Neural cell (in vitro differentiated cells): Measurements from ENCODE around the gene AMH. TPM values are rescaled to one million over a fixed set of nuclear protein-coding genes. Genes with fewer than 3 reads are reported as not detected.

Experiments
- H2AFZ ChIP-seq: fragments of 200-600, 300-800 bp; sonication (generic), shearing (Covaris generic); 2 replicates; pipeline ENCODE4 v1.6.0; 2014; ENCODE audit warnings: low read depth, mild to moderate bottlenecking, antibody characterized with exemption, low read length, moderate library complexity
- H3F3A ChIP-seq: fragments of 200-600 bp; shearing (Covaris generic); 2 replicates; pipeline ENCODE4 v1.6.1; 2016; ENCODE audit warnings: mild to moderate bottlenecking, moderate library complexity, mixed read lengths, antibody characterized with exemption, low read length; ENCODE audit not compliant: insufficient read depth, poor library complexity, severe bottlenecking
- H3K27ac ChIP-seq: fragments of 200-600, 300-800 bp; sonication (generic), shearing (Covaris generic); 2 replicates; pipeline ENCODE4 v1.5.1; 2014; ENCODE audit warnings: mild to moderate bottlenecking, low read length, moderate library complexity
- H3K27me3 ChIP-seq: fragments of 300-800, 200-600 bp; sonication (generic), shearing (Covaris generic); 2 replicates; pipeline ENCODE4 v1.6.0; 2014; ENCODE audit warnings: mild to moderate bottlenecking, low read depth, low read length, moderate library complexity; ENCODE audit not compliant: insufficient read depth
- H3K36me3 ChIP-seq: fragments of 300-800, 200-600 bp; sonication (generic), shearing (Covaris generic); 2 replicates; pipeline ENCODE4 v1.5.1; 2014; ENCODE audit warnings: mild to moderate bottlenecking, antibody characterized with exemption, low read length, moderate library complexity; ENCODE audit not compliant: insufficient read depth
- H3K4me2 ChIP-seq: fragments of 300-800, 200-600 bp; sonication (generic), shearing (Covaris generic); 2 replicates; pipeline ENCODE4 v1.6.0; 2014; ENCODE audit warnings: mild to moderate bottlenecking, low read length
- H3K4me3 ChIP-seq: fragments of 300-800, 200-600 bp; sonication (generic), shearing (Covaris generic); 2 replicates; pipeline ENCODE4 v1.5.1; 2014; ENCODE audit warnings: mild to moderate bottlenecking, low read length, moderate library complexity
- H3K79me2 ChIP-seq: fragments of 200-600 bp; shearing (Covaris generic); replicated peaks from 2 replicates; pipeline ENCODE4 v1.6.0; 2014; ENCODE audit warnings: mild to moderate bottlenecking, low read length, moderate library complexity; ENCODE audit not compliant: insufficient read depth
- H3K9ac ChIP-seq: fragments of 300-800, 200-600 bp; sonication (generic), shearing (Covaris generic); 2 replicates; pipeline ENCODE4 v1.6.1; 2016; ENCODE audit warnings: mild to moderate bottlenecking, low read length, mixed read lengths
- H3K9me2 ChIP-seq: fragments of 200-600 bp; shearing (Covaris generic); 2 replicates; pipeline ENCODE4 v1.6.1; 2016; ENCODE audit warnings: mild to moderate bottlenecking, low read length, mixed read lengths; ENCODE audit not compliant: insufficient read depth
- H3K9me3 ChIP-seq: fragments of 200-600, 300-800 bp; sonication (generic), shearing (Covaris generic); 2 replicates; pipeline ENCODE4 v1.6.1; 2016; ENCODE audit warnings: mild to moderate bottlenecking, mixed run types, low read length, moderate library complexity, mixed read lengths
- H4K20me1 ChIP-seq: fragments of 200-600 bp; shearing (Covaris generic); 2 replicates; pipeline ENCODE4 v1.6.1; 2016; ENCODE audit warnings: mild to moderate bottlenecking, mixed run types; ENCODE audit not compliant: insufficient read depth
- EP300 ChIP-seq: fragments of 450-650 bp; conservative IDR thresholded peaks from 2 replicates; pipeline ENCODE4 v1.6.1; 2014; ENCODE audit warnings: antibody characterized with exemption, mild to moderate bottlenecking, moderate library complexity; ENCODE audit not compliant: poor library complexity, severe bottlenecking
- EZH2 ChIP-seq: fragments of 200-600, 300-800 bp; shearing (Covaris generic), sonication (generic); IDR thresholded peaks from 2 replicates; pipeline ENCODE4 v1.6.1; 2014; ENCODE audit warnings: antibody characterized with exemption, low read length, borderline replicate concordance, mild to moderate bottlenecking; ENCODE audit not compliant: insufficient read depth, poor library complexity, severe bottlenecking
- MXI1 ChIP-seq: fragments of 450-650 bp; conservative IDR thresholded peaks from 2 replicates; pipeline ENCODE4 v1.6.1; 2014; ENCODE audit warnings: antibody characterized with exemption, mild to moderate bottlenecking; ENCODE audit not compliant: poor library complexity, severe bottlenecking
- POLR2AphosphoS5 ChIP-seq: IDR thresholded peaks from 2 replicates; pipeline ENCODE4 v1.6.1; 2012
- RAD21 ChIP-seq: fragments of 450-650 bp; conservative IDR thresholded peaks from 2 replicates; pipeline ENCODE4 v1.6.1; 2014; ENCODE audit warnings: antibody characterized with exemption, mild to moderate bottlenecking, moderate library complexity
- SMC3 ChIP-seq: fragments of 450-650 bp; conservative IDR thresholded peaks from 2 replicates; pipeline ENCODE4 v1.6.1; 2014; ENCODE audit warnings: antibody characterized with exemption, mild to moderate bottlenecking, moderate library complexity; ENCODE audit not compliant: poor library complexity
- TAF1 ChIP-seq: IDR thresholded peaks from 2 replicates; pipeline ENCODE4 v1.6.1; 2012; ENCODE audit warnings: low read depth
- polyA plus RNA-seq: library from polyadenylated mRNA; depleted of rRNA; stranded (reverse); fragments of >200 nt; gene quantifications from 2 replicates; pipeline ENCODE4 v1.2.3, GENCODE V29; 2014
- TF ChIP-seq, protein P1 (sequence below): IDR thresholded peaks from 2 replicates; pipeline ENCODE4 v1.6.1; 2012; ENCODE audit warnings: borderline replicate concordance
- TF ChIP-seq, protein P2 (sequence below): fragments of 450-650 bp; IDR thresholded peaks from 2 replicates; pipeline ENCODE4 v1.5.1; 2014; ENCODE audit warnings: antibody characterized with exemption, mild to moderate bottlenecking, moderate library complexity; ENCODE audit not compliant: poor library complexity, severe bottlenecking

The AMH gene
- polyA plus RNA-seq, 1 donor from 2014 or later: 57.5 TPM

DNA sequence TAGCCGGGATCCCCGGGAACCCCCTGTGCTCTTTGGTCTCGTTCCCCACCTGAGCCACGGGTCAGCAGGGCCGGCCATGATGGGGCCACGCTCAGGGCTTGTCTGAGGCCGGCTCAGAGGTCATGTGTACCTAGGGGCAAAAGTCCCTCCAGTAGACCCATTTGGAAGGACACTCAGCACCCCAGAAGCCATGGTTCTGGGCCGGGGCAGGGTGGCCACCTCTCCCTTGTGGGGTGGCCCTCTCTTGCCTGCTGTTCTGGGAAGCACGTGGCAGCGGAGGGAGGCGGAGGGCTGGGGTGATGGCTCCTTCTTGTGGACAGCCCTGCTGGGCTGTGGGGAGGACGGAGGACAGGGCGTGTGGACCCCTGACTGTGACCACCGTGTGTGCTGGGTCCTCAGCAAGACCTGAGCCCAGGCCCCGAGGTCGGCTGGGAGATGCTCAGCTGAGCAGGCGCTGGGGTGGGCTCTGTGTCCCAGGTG lies 39.3 kb downstream of the AMH start:
- Histone ChIP-seq H4K20me1 (no peaks in the 10 kb centered on the region), H3K4me3 (no peak overlapping the region), H3K9me2 (no peaks in the 10 kb centered on the region), H3F3A (no peaks in the 10 kb centered on the region), H3K27ac (no peak overlapping the region), H2AFZ (no peak overlapping the region), H3K36me3 (no peaks in the 10 kb centered on the region), H3K4me2 (no peak overlapping the region), H3K79me2 (no peaks in the 10 kb centered on the region), H3K9me3 (no peaks in the 10 kb centered on the region), H3K27me3 (peaks cover 56% of the 10 kb centered on the region), H3K9ac (no peak overlapping the region)
- TF ChIP-seq POLR2AphosphoS5 (no peak), EZH2 (no peak), SMC3 (no peak), MXI1 (no peak), RAD21 (no peak), EP300 (no peak), TAF1 (no peak)
- TF ChIP-seq, protein P1, sequence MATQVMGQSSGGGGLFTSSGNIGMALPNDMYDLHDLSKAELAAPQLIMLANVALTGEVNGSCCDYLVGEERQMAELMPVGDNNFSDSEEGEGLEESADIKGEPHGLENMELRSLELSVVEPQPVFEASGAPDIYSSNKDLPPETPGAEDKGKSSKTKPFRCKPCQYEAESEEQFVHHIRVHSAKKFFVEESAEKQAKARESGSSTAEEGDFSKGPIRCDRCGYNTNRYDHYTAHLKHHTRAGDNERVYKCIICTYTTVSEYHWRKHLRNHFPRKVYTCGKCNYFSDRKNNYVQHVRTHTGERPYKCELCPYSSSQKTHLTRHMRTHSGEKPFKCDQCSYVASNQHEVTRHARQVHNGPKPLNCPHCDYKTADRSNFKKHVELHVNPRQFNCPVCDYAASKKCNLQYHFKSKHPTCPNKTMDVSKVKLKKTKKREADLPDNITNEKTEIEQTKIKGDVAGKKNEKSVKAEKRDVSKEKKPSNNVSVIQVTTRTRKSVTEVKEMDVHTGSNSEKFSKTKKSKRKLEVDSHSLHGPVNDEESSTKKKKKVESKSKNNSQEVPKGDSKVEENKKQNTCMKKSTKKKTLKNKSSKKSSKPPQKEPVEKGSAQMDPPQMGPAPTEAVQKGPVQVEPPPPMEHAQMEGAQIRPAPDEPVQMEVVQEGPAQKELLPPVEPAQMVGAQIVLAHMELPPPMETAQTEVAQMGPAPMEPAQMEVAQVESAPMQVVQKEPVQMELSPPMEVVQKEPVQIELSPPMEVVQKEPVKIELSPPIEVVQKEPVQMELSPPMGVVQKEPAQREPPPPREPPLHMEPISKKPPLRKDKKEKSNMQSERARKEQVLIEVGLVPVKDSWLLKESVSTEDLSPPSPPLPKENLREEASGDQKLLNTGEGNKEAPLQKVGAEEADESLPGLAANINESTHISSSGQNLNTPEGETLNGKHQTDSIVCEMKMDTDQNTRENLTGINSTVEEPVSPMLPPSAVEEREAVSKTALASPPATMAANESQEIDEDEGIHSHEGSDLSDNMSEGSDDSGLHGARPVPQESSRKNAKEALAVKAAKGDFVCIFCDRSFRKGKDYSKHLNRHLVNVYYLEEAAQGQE: no peak
- TF ChIP-seq, protein P2, sequence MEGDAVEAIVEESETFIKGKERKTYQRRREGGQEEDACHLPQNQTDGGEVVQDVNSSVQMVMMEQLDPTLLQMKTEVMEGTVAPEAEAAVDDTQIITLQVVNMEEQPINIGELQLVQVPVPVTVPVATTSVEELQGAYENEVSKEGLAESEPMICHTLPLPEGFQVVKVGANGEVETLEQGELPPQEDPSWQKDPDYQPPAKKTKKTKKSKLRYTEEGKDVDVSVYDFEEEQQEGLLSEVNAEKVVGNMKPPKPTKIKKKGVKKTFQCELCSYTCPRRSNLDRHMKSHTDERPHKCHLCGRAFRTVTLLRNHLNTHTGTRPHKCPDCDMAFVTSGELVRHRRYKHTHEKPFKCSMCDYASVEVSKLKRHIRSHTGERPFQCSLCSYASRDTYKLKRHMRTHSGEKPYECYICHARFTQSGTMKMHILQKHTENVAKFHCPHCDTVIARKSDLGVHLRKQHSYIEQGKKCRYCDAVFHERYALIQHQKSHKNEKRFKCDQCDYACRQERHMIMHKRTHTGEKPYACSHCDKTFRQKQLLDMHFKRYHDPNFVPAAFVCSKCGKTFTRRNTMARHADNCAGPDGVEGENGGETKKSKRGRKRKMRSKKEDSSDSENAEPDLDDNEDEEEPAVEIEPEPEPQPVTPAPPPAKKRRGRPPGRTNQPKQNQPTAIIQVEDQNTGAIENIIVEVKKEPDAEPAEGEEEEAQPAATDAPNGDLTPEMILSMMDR: no peak

DNA sequence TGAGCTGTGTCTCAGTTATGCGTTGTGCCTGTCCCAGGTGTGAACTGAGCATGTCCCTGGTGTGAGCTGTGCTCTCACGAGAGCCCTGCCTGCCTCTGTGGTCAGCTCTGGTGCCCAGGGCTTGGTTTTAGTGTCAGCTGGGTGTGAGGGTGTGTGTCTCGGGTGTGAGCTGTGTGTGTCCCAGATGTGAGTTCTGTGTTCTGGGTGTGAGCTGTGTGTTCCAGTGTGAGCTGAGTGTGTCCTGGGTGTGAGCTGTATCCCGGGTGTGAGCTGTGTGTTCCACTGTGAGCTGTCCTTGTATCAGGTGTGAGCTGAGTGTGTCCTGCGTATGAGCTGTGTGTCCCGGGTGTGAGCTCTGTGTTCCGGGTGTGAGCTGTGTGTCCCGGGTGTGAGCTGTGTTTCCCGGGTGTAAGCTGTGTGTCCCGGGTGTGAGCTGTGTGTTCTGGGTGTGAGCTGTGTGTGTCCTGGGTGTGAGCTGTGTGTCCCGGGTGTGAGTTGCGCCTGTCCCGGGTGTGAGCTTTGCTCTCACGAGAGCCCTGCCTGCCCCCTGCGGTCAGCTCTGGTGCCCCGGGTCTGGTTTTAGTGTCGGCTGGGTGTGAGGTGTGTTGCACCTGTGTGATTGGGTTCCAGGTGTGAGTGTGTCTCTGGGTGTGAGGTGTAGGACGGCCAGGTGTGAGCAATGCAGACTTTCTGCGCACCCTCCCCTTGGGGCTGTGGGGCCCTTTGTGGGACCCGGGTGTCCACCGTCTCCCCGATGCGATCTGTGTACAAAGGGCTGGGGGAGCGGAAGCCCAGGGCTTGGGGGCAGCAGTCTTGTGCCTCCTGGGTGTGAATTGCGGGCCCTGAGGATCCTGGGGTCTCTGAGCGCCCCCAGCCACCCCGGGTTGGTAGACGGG lies 39.9 kb downstream of the AMH start:
- Histone ChIP-seq H3K9ac (no peak overlapping the region), H4K20me1 (no peaks in the 10 kb centered on the region), H3F3A (no peaks in the 10 kb centered on the region), H2AFZ (no peak overlapping the region), H3K27me3 (peaks cover 56% of the 10 kb centered on the region), H3K36me3 (no peaks in the 10 kb centered on the region), H3K27ac (no peak overlapping the region), H3K4me2 (no peak overlapping the region), H3K9me2 (no peaks in the 10 kb centered on the region), H3K79me2 (no peaks in the 10 kb centered on the region), H3K4me3 (no peak overlapping the region), H3K9me3 (no peaks in the 10 kb centered on the region)
- TF ChIP-seq RAD21 (no peak), EZH2 (no peak), MXI1 (no peak), EP300 (no peak), TAF1 (no peak)
- TF ChIP-seq, protein P1: no peak
- TF ChIP-seq, protein P2: no peak
